Motor neuron (in vitro differentiated cells): ENCODE data around the gene ACVR2A. TPM values are rescaled to one million over a fixed set of nuclear protein-coding genes. Genes with fewer than 3 reads are reported as not detected.

Source experiments
- ATAC-seq, 8 experiments: fragments of 200-7000 bp; cut with Tn5 transposase; replicated peaks in 6 of 8; 2 replicates each; pipeline ENCODE4 v1.8.0; 2021; ENCODE audit warnings: mild to moderate bottlenecking in 8 of 8, moderate library complexity in 8 of 8
- H3K27ac ChIP-seq, 2 donors: fragments of 250-450 bp; sonication (Bioruptor Pico); 2 replicates each; pipeline ENCODE4 v1.9.0; 2021; ENCODE audit warnings: antibody characterized with exemption in 2 of 2, mild to moderate bottlenecking in 2 of 2, moderate library complexity in 1 of 2
- H3K4me1 ChIP-seq, 2 donors: fragments of 250-450 bp; sonication (Bioruptor Pico); replicated peaks in 1 of 2; 2 replicates each; pipeline ENCODE4 v1.6.1; 2021; ENCODE audit warnings: antibody characterized with exemption in 2 of 2, mild to moderate bottlenecking in 2 of 2, moderate library complexity in 1 of 2
- H3K4me3 ChIP-seq, 5 donors: fragments of 250-450 bp; sonication (Bioruptor Pico); 2 replicates each; pipeline ENCODE4 v1.9.0; 2021; ENCODE audit warnings: antibody characterized with exemption in 5 of 5, mild to moderate bottlenecking in 5 of 5, moderate library complexity in 4 of 5
- WGBS, 10 experiments: fragments of 450-650 bp; shearing (Covaris generic); methylation state at CpG; one replicate each; pipeline ENCODE4 v1.0.0; 2022; 5-methylcytosine and 5-hydroxymethylcytosine counted together
- in situ Hi-C, 9 experiments: fragments of 400-800 bp; cut with MboI; loops; one replicate each; pipeline ENCODE4 v1.15.0; 2021; ENCODE audit warnings: low sequenced_read_pairs in 9 of 9, low pct_unique_long_range_greater_than_20kb in 2 of 9; ENCODE audit not compliant: unreplicated experiment in 9 of 9
- total RNA-seq, 8 experiments: library from RNA; unstranded; fragments of 300-600 nt; gene quantifications; 2 replicates each; pipeline versions ENCODE4 v1.2.3 to v1.2.4, GENCODE V29; 2022

Gene ACVR2A
- total RNA-seq, 8 experiments from 2014 or later = 9.3 to 56.9 (median 35.3) TPM

DNA sequence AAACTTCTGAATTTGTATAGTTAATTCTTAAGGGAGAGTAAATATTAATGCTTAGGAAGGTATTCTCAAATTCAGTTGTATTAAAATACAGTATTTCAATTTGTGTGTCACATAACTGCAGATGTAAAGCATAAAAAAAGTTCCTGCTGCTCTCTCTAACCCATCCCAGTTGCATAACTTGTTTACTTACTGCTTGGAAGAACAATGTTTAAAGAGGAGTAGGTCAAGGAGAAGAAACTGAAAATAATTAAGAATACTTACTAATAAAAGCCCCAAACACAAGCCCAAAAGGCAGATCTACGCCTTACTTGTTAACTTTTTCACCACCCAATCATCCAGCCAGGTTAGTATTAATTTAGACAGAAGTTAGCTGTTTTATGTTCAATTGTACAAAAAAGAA is 94.5 kb downstream of the ACVR2A start:
- in situ Hi-C loops = no loop called here
- ATAC-seq = no peak
- Histone ChIP-seq H3K4me3 (no peak overlapping the region), H3K4me1 (no peaks in the 10 kb centered on the region), H3K27ac (no peak overlapping the region)
- WGBS, 10 experiments = 80 to 100% (median 100%) methylated on average over 1 of the region's 1 CpG; no CpG with 5 or more reads in 1 of the 10 experiments

DNA sequence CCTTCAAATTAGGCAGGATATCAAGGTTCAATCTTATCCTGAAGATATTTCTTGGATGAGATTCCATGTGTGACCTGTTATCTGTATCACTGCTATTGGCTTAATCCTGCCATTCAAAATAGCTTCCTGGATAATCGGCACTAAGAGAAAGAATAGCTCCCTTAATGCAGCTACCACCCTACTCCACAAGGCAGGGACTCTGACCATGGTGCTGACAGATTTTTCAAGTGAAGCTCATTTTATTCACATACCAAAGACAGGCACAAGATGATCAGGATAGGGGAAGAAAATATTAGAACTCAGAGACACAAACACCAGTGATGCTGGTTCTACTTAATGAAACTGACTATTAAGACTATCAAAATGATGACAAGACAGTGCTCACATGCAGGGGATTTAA is 100.8 kb downstream of the ACVR2A start:
- WGBS, 10 experiments = 0 to 100% (median 61%) methylated on average over 1 of the region's 1 CpG; no CpG with 5 or more reads in 4 of the 10 experiments
- Histone ChIP-seq H3K27ac (no peak overlapping the region), H3K4me1 (no peaks in the 10 kb centered on the region), H3K4me3 (no peak overlapping the region)
- in situ Hi-C loops = no loop called here
- peak in 1 of 8 experiments; percentile 40 for ATAC-seq

- Histone ChIP-seq H3K4me1 (no peaks in the 10 kb centered on the region), H3K4me3 (no peak overlapping the region), H3K27ac (no peak overlapping the region)
- no peak for ATAC-seq
- in situ Hi-C loops = loop anchor here in 1 of 9 experiments (25.0 kb wide), 1 partner anchor 1035 kb away; no protein-coding TSS in a partner anchor
Observed at GRCh38 chr2:147952118-147952517, 107.3 kb downstream of the ACVR2A start.

DNA sequence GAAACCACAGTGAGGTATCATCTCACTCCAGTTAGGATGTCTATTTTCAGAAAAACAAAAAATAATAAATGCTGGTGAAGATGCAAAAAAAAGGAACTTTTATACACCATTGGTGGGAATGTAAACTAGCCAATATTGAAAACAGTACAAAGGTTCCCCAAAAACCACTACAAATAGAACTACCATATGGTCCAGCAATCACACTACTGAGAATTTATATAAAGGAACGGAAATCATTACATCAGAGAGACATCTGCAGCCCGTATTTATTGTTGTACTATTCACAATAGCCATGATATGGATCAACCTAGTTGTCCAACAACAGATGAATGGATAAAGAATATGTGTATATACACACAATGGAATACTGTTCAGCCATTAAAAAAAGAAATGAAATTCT is 123.7 kb downstream of the ACVR2A start:
- H3K27ac ChIP-seq = no peak overlapping the region
- H3K4me3 ChIP-seq = no peak overlapping the region
- 43 to 100% (median 98%) methylated on average over 1 to 2 of the region's 2 CpGs; no CpG with 5 or more reads in 2 of the 10 experiments for WGBS, 10 experiments
- no peaks in the 10 kb centered on the region for H3K4me1 ChIP-seq
- no peak for ATAC-seq
- in situ Hi-C loops = loop anchor here in 1 of 9 experiments (25.0 kb wide), 1 partner anchor 1019 kb away; no protein-coding TSS in a partner anchor

DNA sequence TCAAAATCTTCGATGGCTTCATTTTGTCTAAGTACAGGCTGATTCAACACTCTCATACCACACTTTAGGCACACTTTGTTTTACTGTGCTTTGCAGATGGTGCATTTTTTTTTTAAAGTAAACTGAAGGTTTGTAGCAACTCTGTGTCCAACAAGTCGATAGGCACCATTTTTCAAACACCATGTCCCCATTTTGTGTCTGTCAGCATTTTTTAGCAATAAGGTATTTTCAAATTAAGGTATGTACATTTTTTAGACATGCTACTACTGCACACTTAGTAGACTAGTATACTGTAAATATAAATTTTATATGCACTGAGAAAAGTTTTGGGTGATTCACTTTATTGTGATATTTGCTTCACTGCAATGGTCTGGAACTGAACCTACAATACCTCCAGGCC is 131.3 kb downstream of the ACVR2A start:
- no peak for ATAC-seq
- in situ Hi-C loops = loop anchor here in 3 of 9 experiments (25.0 kb wide), 1 partner anchor 536 kb away; no protein-coding TSS in a partner anchor
- WGBS, 10 experiments = 79 to 100% (median 89%) methylated on average over 2 of the region's 2 CpGs; no CpG with 5 or more reads in 1 of the 10 experiments
- H3K27ac ChIP-seq = no peak overlapping the region
- H3K4me1 ChIP-seq = no peaks in the 10 kb centered on the region
- no peak overlapping the region for H3K4me3 ChIP-seq

DNA sequence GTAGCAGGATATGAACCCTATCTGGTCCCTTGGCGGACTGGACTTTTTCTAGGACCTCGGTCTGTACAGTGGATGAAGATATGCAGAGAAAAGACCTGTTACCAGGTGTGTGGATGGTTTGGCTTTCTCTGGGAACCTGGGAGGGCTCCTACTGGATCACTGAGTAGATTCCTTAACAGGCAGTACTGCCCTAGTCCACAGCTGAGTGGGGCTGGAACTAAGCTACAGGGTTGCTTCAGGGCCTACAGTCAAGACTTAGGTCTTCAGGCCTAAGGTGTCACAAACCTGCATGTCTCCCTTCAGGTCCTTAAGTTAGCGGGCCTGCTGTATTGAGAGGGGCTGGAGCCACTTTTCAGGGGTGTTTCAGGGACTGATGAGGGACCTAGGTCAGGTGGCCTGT is 132.8 kb downstream of the ACVR2A start:
- Histone ChIP-seq H3K4me3 (no peak overlapping the region), H3K4me1 (no peaks in the 10 kb centered on the region), H3K27ac (no peak overlapping the region)
- in situ Hi-C loops = loop anchor here in 3 of 9 experiments (25.0 kb wide), 1 partner anchor 535 kb away; no protein-coding TSS in a partner anchor
- ATAC-seq = no peak
- WGBS, 10 experiments = 80 to 100% (median 90%) methylated on average over 1 to 2 of the region's 3 CpGs; no CpG with 5 or more reads in 5 of the 10 experiments

Other genes starting within 250 kb of the ACVR2A start
- gene ORC4, start 175.7 kb downstream of the ACVR2A start, total RNA-seq = 10 to 100 TPM; 24.6 to 57.7 (median 45.9) TPM
- gene MBD5, start 176.1 kb downstream of the ACVR2A start, total RNA-seq = 10 to 100 TPM; 20.2 to 88.4 (median 34.8) TPM